ENCODE measurements around the gene SRRM4. TPM values are rescaled to one million over a fixed set of nuclear protein-coding genes. Genes with fewer than 3 reads are reported as not detected.
"Not testable (repeated sequence)": the region's sequence is repeated elsewhere in the genome, so short reads cannot be mapped to it uniquely, and the experiment has no call there.

Gene SRRM4
- total RNA-seq, 4 donors from 2014 or later = not detected

DNA sequence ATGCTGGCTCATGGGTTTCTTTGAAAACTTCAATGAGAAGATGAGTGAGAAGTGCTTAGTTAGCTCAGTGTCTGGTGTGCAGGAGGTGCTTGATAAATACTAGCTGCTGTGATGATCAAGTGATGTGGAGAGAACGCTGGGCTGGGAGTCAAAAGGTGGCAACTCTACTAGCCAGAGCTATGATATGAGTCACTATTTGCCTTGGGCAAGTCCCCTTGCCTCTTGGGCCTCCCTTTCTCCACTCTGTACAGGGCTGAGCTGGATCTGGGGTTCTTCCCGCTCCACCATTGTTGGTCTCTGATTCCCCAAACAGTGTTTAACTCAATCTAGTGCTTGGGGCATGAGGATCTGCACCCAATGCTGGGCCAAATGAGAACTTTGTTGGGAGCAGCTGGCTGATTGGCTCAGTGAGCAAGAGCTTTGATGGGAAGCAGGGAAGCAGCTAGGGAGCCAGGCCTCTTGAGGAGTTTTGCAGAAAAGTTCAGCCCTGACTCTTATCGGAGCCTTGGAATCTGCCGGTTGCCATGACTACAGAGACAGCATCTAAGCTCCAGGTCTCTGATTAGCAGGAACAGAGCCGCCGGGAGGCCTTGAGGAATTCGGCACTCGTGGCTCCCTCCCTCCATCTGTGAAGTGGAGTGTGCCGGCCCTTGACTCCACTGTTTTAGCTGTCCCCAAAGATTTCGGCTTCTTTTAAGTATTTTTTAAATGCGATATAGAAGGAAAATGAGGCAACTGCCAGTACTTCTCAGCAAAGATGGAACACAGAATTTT is 115.3 kb downstream of the SRRM4 start:
- DNase-seq (ENCODE audit: low spot score) = no peak
- TF ChIP-seq, protein P1, sequence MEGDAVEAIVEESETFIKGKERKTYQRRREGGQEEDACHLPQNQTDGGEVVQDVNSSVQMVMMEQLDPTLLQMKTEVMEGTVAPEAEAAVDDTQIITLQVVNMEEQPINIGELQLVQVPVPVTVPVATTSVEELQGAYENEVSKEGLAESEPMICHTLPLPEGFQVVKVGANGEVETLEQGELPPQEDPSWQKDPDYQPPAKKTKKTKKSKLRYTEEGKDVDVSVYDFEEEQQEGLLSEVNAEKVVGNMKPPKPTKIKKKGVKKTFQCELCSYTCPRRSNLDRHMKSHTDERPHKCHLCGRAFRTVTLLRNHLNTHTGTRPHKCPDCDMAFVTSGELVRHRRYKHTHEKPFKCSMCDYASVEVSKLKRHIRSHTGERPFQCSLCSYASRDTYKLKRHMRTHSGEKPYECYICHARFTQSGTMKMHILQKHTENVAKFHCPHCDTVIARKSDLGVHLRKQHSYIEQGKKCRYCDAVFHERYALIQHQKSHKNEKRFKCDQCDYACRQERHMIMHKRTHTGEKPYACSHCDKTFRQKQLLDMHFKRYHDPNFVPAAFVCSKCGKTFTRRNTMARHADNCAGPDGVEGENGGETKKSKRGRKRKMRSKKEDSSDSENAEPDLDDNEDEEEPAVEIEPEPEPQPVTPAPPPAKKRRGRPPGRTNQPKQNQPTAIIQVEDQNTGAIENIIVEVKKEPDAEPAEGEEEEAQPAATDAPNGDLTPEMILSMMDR (IDR thresholded peaks at IDR 0.05) = no peak
- no peak for ATAC-seq (ENCODE audit: low FRiP score)

DNA sequence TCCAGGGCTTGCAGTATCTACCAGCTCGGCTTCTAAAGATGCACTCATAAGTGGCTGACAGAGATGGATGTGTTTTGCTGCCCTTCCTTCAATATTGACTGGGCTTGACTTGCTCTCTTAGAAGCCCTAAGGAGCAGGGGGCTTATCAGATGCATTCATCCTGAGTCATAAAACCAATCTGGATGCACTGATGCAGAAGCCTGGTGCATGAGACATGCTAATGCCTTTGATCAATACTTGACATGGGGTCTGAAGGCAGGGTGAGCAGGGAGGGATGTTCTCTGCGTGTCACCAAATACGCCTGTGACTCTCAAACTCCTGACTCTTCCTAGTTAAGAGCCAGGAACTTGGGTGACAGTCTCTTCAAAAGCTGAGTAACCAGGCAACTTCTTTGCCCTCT is 119.6 kb downstream of the SRRM4 start:
- TF ChIP-seq, protein P1 (IDR thresholded peaks at IDR 0.05) = no peak
- no peak for ATAC-seq (ENCODE audit: low FRiP score)
- no peak for DNase-seq (ENCODE audit: low spot score)

DNA sequence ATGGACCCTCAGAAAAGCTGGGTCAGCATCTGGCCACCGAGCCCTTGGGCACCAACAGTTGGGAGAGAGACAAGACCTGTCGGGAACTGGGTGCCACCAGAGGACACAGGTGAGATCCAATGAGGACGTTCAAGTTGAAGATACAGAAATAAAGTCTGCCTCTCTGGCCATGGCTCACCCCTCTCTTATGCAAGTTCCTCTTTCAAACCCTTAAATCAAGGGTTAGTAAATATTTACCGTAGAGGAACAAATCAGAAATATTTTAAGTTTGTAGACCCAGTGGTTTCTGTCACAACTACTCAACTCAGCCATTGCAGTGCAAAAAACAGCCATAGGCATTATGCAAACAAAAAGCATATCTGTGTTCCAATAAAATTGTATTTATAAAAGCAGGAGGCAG is 120.9 kb downstream of the SRRM4 start:
- TF ChIP-seq, protein P1 (IDR thresholded peaks at IDR 0.05) = no peak
- DNase-seq (ENCODE audit: low spot score) = no peak
- no peak for ATAC-seq (ENCODE audit: low FRiP score)

DNA sequence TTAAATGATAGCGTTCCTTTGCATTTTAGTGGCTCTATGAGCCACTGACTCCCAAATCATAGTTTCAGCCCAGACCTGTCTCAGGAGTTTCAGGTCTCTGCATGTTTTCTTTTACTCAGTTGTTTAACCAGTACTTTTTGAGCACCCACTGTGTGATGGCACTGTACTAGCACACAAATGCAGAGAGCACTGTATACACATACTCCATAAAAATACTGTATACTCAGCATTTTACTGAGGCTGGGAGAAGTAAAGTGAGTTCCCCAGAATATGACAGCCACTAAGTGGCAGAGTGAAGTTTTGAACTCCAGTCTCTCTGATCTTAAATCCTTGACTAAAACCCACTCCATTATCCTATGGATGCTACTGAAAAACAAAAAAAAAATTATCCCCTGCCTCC is 121.4 kb downstream of the SRRM4 start:
- ATAC-seq (ENCODE audit: low FRiP score) (no peak), DNase-seq (ENCODE audit: low spot score) (no peak)
- TF ChIP-seq, protein P1 (IDR thresholded peaks at IDR 0.05) = no peak

DNA sequence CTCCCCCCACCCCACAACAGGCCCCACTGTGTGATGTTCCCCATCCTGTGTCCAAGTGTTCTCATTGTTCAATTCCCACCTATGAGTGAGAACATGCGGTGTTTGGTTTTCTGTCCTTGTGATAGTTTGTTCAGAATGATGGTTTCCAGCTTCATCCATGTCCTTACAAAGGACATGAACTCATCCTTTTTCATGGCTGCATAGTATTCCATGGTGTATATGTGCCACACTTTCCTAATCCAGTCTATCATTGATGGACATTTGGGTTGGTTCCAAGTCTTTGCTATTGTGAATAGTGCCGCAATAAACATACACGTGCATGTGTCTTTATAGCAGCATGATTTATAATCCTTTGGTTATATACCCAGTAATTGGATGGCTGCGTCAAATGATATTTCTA is 123.6 kb downstream of the SRRM4 start:
- not testable (repeated sequence) for ATAC-seq (ENCODE audit: low FRiP score); DNase-seq (ENCODE audit: low spot score)

DNA sequence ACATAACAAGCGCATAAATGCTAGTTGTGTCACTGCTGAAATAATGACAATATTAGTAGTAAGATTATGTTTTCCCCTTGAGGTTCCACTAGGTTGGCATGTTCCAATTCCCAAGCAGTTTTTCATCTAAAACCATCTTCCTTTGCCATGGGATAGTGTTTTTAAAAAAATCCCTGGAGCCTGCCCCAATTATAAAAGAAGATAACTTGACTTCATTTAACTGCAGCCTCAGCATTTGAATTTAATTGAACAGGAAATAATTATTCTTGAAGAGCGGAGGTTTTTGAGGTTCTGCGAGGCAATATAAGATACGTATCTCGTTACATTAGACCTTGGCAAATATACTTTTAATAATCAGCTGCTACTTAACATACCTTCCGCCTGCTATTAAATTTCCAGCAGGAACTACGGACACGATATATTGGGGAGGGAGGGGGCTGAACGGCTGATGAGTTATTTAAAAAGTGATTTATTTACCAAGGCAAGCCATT is 132.2 kb downstream of the SRRM4 start:
- ATAC-seq (ENCODE audit: low FRiP score) (no peak), DNase-seq (ENCODE audit: low spot score) (no peak)
- TF ChIP-seq, protein P1 (IDR thresholded peaks at IDR 0.05) = no peak

DNA sequence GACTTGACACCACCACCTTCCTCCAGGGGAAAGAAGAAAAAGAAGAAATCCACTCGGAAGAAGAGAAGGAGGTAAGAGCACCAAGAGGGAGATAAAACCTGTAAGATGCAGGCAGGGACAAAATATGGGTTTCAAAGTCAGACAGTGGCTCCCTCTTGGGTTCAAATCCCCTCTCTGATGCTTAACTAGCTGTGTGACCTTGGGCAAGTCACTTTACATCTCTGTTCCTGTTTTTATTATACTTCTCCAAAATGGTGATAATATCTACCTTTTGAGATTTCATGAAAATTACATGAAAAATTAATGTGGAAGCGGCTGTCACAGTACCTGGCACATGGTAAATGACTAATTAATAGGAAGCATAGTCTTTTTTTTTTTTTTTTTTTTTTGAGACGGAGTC is 133.0 kb downstream of the SRRM4 start:
- ATAC-seq (ENCODE audit: low FRiP score) (no peak), DNase-seq (ENCODE audit: low spot score) (no peak)

More for the DNA sequence above, 133.0 kb downstream of the SRRM4 start:
- TF ChIP-seq, protein P1 (IDR thresholded peaks at IDR 0.05) = no peak
